Stimulated activated CD4-positive, alpha-beta T cell treated with anti-CD3 and anti-CD28 coated beads, TNF-alpha, amount 100 ng/mL, for 48 hours (primary cell): ENCODE data around the gene CHST2.
"Not testable (repeated sequence)": the region's sequence is repeated elsewhere in the genome, so short reads cannot be mapped to it uniquely, and the experiment has no call there.

Source experiments
- DNase-seq, 3 donors: peaks; one replicate each; pipeline ENCODE4 v3.0.0-alpha.2; 2020; ENCODE audit warnings: low read depth in 3 of 3

CHST2 gene

DNA sequence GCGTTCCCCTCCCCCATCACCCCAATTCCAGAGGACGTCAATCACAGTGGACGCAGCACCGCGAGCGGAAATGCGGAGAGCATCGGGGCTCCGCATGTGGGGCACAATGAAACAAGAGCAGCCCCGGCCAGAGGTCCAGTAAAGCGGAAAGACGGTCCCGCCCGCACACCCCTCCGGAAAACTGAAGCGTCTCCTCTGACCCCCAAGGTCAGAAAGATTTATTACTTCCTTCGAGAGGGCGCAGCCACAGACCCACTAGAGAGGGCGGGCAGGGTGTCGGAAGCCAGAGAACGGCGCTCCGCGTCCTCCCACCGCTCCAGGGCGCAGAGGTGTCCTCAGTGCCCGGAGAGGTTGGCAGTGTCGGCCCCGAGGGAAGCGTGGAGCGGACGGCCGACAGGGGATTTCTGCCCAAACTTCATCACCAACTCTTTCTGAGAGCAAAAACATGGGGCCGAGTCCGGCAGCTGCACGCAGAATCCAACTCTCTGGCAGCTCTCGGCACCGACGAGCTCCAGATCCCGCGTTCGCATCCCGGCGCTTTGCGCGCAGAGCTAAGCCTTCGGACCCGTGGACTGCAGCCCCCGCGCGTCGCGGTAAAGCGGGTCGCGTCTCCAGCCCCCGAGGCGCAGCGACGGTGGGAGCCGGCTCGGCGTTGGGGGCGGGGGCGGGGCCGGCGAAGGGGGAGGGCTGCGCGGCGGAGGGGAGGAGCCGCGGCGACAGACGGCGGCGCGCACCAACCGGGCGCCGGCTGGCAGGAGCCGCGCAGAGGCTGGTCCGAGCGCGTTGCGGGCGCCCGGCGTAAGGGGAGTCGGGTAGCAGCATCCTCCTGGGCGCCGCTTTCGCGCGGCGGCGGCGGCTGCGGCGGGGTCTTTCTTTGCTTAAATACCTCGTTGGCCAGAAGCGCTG is at the start of gene CHST2:
Gene CHST2, plus strand, starts transcription at position 763 of the 906 bp plus-strand sequence. CDS start 1,046 bp downstream, outside the sequence.
- DNase-seq, result peak; percentile 40 to 64 (median 45)

- no peak for DNase-seq
These were observed 48.5 kb upstream of the CHST2 start for GRCh38 chr3:143070977-143071551.

- no peak for DNase-seq
These were observed 47.8 kb upstream of the CHST2 start for GRCh38 chr3:143071776-143072175.

- DNase-seq, result not testable (repeated sequence)
These were observed 47.1 kb upstream of the CHST2 start for GRCh38 chr3:143072298-143073020.

DNA sequence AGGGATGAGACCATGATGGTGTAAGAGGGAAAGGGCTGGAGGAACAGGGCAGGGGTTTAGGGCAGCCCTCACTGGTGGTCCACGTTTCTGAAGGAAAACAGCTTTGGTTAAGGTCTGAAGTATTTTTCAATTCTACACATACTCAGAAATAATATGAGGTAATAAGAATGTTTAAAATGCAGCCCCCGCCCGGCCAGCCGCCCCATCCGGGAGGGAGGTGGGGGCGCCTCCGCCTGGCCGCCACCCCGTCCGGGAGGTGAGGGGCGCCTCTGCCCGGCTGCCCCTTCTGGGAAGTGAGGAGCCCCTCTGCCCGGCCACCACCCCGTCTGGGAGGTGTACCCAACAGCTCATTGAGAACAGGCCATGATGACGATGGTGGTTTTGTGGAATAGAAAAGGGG is 46.0 kb upstream of the CHST2 start:
- not testable (repeated sequence) for DNase-seq

- not testable (repeated sequence) for DNase-seq
These were observed 45.6 kb upstream of the CHST2 start for GRCh38 chr3:143073983-143074382.

GRCh38 chr3:143078883-143079282 is 40.7 kb upstream of the CHST2 start:
- DNase-seq, result no peak

DNA sequence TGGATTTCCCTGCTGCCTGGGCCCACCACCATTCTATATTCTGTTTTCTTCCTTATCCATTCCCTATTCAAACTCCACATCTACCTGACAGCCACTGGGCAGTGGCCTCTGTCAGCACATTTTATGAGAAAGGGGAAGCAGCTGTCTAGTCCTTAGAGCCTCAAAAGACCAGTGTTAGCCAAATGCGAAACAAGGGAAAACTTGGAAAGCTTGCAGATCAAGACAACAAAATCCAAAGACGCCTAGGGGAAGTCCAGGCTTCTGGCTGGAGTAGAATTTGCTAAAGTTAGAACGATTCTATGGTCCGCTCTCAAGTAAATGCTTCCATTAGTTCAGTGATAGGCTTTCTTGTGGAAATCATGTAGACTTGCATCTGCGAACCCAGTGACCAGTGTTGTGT is 39.4 kb upstream of the CHST2 start:
- no peak for DNase-seq

- DNase-seq, result no peak
These were observed 38.2 kb upstream of the CHST2 start for GRCh38 chr3:143081365-143081764.

DNA sequence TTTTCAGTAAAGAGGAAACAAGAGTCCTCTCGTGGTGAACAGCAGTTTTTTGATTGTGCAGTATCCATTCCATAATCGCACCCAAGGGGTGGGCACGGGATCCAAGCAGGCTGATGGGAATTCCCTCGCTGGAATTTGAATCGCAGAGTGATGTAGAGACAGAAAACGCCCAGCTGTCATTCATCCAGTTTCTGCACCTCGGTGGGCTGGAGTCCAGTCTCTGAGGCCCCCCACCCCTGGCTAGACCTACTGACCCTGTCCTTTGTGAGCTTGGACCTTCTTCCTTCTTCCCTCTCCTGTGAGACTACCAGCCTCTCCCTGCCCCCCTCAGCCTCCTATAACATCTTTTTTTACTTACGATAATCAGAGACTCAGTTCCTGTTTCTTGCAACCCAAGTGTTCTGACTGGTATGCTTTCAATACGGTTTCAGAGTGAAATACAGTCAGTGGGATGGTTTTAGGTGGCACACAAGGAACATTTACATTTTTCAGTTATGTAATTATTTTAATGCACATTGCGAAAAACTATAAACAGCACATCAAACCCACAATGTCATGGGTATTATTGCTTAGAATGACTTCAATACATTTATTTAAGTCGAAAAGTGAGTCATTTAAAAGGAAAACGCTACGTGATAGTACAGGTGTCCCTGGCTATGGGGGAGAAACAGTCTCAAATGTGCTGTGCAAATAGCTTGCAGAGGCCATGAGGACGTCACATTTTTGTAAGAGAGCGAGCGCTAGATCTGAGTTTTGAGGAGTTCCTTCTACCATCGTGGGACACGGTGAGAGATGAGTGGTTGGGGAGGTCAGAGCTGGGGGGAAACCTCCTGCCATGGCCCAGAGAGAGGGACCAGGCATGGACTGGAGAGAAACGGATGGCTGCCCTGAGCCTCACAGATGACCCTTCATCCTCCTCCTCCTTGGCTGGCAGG is 37.5 kb upstream of the CHST2 start:
- DNase-seq, result peak in 1 of 3 donors; percentile 18

DNA sequence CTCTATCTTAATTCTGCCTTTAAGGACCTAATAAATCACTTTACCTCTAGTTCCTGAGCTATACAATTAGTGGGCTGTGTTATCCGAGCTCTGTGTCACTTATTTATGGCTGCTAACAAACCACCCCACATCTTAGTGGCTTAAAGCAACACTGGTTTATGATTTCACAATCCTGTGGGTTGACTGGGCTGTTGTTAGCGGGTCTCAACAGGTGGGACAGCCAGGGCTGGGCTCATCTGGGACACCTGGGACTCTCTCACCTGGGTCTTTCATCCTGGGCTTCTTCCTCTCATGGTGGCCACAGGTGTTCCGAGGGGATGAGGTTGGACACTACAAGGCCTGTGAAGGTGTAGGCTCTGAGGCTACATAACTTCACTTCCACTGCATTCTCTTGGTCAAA is 35.8 kb upstream of the CHST2 start:
- DNase-seq, result no peak

GRCh38 chr3:143084856-143085731 is 34.5 kb upstream of the CHST2 start:
- no peak for DNase-seq

DNA sequence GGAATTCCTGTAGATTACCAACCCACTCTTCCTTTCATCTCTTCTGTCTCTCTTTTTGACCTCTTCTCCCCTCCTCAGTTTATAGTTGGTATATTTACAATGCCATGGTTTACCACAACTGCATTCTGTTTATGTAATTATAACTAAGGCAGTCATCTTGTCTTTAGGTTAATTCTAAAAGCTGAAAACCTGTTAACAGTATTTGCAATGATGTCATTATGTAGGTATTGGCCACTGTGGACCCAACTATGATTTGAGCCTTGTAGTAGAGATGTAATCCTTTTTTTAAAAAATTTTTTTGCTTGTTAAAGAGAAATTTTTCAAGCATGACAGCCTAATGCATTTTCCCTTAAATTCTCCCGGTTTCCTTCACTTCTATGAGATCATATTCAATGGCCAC is 30.7 kb upstream of the CHST2 start:
- DNase-seq, result no peak

- DNase-seq, result no peak
These were observed 29.6 kb upstream of the CHST2 start for GRCh38 chr3:143089965-143090364.

DNA sequence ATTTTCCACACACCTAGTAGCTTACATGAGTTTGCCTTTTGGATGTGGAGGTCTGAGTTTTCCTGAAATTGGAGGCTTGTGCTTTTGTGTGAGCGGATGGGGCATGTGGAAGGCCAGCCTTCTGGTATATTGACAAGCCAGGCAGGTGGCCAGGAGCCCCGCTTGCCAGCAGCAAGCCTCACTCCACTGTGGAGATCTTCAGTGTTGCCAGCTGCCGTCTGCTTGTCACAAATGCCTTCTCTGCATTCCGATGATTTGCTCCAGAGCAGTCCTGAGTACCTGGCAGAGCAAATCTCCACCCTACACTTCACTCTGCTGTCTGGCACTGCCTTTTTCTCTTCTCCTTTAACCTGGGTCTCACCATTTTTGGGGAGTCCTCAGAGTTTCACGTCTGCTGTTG is 29.1 kb upstream of the CHST2 start:
- DNase-seq, result no peak

GRCh38 chr3:143090976-143091837 is 28.4 kb upstream of the CHST2 start:
- no peak for DNase-seq

DNA sequence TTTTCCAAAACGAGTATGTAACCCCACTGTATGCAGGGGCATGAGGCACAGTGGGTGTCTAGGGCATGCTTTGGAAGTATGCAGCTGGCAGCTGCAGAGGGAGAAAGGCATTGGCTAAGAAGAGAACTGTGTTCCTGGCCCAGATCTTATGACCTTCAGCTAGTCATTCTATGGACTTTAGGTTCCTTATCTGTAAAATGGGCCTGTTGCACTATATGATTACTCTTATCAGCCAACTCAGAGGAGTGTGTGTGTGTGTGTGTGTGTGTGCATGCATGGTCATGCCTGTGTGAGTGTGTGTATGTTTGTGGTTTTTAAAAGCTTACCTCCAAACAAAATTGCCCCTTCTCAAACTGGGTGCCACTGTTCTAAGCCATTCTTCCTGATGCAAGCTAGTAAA is 27.4 kb upstream of the CHST2 start:
- no peak for DNase-seq

- DNase-seq, result no peak
These were observed 23.8 kb upstream of the CHST2 start for GRCh38 chr3:143095813-143096212.

DNA sequence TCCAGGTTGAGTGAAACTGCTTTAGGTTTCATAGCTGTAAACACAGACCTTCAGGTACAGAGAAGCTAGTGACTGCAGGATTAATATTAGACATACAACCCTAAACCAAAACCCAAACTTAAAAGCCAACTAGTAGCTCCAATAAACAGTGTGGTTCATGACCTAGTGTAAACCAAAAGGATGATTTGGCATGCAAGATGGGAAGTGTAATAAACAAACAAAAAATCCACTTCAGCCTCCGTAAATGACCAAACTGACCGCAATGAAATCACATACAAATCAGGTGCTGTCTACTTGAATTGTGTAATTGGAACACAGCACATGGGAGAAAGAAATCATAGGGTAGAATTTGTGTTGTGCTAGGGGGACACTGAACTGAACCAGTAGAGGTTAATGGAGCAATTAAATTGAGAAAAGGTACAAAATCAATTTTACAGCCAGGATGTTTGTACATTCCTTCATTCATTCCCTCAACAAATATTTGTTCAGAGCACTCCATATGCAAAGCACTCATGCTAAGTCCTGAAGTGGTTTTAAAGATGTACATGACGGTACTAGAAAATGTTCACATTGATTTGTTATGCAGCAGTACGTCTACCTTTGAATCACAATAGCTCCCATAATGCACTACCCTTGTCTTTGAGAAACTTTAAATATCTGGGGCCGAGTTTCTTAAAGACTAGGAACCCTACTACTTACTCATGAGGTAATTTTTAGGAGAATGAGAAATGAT is 21.4 kb upstream of the CHST2 start:
- no peak for DNase-seq
